Fibroblast of peridontal ligament (primary cell): ENCODE results near the gene KIF3A.

Source experiments
- DNase-seq: peaks from one replicate; pipeline ENCODE4 v3.0.0-alpha.2; 2010; ENCODE audit errors: extremely low read depth

KIF3A gene

DNA sequence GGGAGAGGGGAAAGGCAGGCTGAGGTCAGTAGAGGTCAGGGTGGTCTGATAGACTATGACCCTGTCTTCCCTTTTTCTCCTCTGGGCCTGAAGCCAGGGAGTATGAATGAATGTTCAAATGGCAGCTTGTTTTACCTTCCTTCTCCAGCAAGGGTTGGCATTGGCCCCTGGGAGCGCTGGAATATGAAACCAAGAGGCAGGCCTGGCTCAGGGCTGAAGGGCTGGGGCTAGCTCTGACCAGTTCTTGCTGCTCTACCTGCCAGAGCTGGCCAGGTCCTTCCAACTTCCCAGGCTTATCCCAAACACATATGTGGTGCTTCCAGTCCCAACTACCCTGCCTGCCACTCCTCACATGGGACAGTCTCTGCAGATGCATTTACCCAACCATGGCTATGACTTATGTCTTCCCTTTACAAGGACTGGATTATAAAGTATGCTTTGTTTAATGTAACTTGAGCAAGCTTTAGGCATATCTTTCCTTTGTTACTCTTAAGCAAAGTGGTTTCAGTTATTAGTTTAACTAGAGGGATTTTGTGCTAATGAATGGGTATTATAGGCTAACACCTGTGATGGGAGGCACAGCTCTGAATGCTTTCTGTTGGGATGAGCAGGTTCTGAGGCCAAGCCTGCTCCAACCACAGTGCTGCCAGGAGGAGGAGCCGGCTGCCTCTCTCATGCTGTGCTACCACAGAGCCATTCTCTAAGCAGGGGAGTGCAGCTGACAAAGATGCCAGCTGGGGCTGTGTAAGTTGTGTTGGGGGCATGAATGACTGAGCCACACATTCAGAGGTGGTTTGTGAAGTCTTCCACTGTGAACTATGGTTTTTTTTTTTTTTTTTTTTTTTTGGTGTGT is 16.0 kb upstream of the KIF3A start:
- DNase-seq = peak; percentile 20

DNA sequence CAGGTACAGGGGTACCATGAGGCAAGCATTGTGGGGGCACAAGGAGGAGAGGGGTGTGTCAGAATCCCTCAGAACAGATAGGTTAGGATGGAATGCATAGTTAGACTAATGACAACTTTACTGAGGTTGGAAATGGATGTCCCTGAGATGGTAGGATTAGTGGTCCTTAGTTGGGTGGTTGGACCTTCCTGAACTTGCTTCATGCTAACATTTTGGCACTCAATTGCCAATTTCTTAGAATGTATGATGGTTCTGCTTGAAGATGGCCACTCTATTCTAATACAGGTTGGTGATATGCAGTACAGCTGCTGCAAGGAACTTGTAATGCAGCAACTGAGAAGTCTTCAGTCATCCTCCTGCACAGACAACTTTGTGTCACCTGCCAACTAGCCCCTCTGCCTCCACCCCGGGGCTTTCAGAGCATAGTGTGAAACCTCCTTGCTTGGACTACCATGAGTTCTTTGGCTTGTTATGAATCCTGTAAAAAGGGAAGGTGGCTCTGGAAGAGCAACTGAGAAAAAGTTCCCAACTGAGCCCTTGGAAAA is 15.3 kb upstream of the KIF3A start:
- DNase-seq = no peak

DNA sequence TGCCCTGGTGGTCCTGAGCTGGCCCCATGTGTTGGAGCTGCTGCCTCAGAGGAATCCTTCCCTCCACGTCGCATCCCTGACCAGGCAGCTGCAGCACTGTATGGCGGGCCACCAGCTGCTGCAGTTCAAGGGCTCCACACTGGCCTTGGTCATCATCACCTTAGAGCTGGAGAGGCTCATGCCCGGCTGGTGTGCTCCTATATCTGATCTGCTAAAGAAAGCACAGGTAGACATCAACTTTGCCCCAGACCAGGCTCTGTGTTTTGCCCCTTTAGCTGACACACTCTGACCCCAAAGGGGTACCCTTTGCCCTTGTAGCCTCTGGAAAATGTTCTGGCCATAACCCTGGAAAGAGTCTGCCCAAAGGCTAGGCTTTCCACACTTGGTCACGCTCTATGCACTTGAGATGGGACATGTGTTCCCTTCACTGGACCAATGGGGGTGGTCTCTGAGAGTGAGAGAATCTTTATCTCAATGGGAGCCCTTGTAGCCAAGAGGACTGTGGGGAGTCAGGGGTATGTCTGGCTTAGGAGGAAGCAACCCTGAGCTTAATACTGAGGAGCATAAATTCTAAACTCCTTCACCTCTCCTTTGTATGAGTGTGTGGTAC is 14.7 kb upstream of the KIF3A start:
- DNase-seq = no peak

DNA sequence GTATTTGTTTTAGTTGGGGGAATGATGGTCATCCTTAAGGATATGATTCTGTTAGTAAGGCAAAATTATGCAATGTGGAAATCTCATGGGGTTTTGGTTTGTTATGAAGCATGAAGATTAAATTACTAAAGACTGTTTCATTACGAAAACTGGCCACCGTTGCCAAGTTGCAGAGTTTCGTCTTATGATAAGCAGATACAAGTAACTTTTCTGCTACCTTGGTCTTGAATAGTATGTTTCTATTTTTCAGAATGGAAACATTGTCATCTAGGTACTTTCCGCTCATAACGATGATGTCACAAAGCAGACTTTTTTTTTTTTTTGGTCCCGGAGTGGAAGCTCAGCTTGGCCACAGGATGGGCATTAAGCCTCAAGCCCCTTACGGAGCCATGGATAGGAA is 14.1 kb upstream of the KIF3A start:
- peak; percentile 100 for DNase-seq

DNA sequence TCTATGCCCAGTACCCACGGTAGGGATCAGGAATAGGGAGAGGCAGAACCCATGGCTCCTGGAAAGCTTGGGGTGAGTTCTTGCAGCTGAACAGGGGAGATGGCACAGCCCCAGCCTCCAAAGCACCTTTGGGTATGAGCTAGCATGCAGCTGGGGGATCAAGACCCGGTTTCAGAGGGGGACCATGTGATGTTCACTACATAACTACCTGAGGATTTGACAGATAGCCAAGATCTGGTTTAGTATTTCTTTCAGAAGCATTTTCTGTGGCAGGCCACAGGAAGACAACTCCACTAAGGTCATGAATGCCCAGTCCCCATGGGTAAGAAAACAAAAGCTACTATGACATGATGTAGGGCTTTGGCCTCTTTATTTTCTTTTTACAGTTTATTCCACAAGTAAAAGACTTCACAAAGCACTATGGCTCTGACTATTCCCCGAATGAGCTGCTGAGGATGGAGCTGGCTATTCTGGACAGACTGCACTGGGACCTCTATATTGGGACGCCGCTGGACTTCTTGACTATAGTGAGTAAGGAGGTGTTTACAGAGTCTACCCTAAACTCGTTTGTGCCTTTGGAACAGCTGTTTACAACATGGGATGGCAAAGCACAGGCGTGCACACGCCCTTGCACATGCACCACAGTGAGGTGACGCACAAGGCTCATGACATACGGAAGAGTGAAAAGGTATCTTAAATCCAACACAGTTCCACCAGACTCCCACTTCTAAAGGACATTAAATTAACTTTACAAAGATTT is 13.3 kb upstream of the KIF3A start:
- DNase-seq = no peak

DNA sequence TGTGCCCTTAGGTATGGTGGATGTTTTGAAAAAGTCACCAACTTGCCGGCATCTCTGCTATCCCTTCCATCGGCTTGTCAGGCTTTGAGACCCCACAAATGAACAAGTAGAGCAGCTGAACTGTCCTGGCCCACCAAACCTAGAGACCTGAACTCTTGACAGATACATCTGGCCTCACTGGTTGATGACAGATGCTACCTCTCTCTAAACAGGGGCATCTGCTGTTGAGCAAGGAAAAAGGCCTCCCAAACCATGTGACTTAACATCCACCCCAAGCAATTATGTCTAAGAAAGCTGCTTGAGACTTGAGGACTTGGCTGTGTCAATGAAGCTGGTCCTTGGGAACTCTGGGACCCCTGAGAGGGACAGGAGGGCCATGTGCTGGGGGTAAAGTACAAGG is 12.2 kb upstream of the KIF3A start:
- no peak for DNase-seq

DNA sequence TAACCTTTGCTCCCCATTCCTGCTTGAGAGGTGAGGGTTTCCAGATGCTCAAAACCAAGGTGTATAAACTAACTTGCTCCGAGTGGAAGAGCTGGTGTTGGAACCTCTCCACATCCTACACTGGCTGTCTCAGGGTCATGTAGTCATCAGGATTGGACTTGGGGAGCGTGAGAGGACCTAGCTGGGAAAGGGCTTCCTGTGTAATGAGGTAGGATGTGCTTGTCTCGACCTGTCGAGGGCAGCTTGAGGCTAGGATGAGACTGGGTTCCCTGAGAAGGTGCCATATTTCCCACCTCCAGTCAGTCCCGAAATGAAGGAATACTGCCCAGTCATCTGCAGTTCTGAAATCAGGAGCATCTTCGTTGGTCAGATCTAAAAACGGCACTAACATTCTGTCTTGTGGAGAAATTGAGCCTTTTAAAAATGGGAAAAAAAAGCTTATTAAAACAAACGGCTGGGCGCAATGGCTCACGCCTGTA is 11.2 kb upstream of the KIF3A start:
- DNase-seq = no peak

DNA sequence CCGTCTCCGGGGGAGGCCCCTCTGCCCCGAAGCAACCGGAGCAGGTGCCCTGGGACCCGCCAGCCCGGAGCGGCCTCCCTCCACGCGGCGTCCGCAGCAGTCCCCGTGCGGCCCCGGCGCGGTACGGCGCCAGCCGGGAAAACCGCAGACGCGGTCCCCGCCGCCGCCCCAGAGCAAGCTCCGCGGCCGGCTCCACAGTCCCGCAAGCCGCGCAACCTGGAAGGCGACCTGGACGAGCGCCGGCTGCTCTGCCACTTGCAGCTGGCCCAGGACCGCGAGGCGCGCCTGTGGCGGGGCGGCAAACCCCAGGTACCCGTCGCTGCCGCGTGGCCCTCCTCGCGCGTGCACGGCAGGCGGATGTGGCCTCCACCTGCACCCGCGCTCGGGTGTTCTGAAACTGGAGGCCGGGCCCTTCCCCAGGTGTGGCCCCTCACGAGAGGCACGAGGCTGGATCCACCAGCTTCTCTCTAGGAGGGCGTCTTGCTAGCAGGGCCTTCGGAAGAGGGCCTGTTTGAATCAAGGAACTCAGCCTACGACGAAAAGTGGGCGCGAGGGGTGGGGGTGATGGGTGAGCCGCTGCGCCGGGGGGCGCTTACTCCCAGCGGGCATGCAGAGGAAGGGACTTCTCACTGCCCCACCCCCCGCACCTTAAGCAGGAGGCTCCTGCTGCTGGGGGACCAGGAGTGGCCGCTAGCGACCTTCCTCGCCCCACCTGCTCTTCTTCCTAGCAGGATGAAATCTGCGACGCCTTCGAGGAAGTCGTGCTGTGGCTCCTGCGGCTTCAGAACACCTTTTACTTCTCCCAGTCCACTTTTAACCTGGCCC is 10.5 kb upstream of the KIF3A start:
- no peak for DNase-seq

DNA sequence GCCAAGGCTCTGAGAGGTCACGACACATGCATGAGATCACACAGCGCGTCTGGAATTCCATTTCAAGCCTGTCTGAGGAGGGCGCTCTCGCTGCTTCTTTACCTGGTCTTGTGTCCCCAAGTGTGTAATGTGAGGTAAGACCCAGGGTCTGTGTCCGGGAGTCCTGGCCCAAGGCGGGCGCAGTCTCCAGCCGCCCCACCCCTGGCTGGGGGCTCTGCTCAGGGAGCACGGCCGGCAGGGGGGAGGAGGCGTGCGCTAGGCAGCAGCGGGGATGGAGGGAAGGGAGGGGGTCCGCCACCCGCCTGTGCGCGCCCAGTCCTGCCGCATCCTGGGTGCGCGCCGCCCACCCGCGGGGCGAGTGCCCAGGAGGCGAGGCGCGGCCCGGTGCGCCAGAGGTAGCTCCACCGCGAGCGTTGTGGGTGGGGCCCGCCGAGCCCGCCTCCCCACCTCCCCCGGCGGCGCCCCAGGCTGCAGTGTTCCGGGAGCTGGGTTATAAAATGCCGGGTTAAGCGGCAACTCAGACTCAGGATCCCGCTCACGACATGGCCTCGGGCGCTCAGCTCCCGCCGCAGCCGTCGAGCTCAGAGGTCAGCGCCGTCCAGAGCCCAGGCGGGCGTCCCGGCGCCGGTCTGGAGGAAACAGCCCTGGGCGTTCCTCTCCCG is 9.7 kb upstream of the KIF3A start, which contains the start of gene CCNI2:
Gene CCNI2, plus strand, starts transcription at position 473 of the 662 bp plus-strand sequence. Its CDS starts 70 bp downstream, at position 543.
- no peak for DNase-seq

DNA sequence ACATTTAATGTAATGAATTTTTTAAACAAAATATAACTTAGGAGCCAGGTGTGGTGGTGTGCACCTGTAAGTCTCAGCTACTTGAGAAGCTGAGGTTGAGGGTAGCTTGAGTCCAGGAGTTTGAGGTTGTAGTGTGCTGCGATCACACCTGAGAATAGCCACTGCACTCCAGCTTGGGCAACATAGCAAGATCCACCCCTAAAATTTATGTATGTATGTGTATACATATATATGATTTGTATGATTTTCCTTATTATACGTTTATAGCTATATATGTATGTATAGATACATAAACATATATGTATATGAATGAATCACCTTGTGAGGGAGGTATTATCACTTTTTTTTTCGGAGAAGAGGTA is 9.2 kb upstream of the KIF3A start:
- DNase-seq = no peak

DNA sequence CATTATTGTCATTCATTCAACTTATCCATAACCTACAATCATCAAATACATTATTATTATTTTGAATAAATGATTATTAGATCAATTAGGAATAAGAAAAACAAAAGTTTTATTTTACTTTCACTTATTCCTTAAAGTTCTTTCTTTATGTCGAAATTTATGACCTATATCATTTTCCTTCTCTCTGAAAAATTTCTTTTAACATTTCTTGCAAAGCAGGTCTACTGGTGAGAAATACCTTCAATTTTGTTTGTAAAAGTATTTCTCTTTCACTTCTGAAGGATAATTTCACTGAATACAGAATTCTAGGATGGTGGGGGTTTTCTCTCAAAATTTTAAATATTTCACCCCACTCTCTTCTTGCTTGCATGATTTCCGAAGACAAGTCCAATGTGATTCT is 7.3 kb upstream of the KIF3A start:
- no peak for DNase-seq

DNA sequence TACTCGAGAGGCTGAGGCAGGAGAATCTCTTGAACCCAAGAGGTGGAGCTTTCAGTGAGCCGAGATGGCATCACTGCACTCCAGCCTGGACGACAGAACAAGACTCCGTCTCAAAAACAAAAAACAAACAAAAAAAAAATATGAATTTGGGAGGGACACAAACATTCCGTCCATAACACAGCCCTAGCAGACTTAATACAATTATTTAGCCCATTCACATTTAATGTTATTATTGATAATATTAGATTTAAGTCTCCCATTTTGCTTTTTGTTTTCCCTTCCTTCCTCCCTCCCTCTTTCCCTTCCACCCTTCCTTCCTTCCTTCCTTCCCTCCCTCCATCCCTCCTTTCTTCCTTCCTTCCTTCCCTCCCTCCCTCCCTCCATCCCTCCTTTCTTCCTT is 5.3 kb upstream of the KIF3A start:
- DNase-seq = no peak

DNA sequence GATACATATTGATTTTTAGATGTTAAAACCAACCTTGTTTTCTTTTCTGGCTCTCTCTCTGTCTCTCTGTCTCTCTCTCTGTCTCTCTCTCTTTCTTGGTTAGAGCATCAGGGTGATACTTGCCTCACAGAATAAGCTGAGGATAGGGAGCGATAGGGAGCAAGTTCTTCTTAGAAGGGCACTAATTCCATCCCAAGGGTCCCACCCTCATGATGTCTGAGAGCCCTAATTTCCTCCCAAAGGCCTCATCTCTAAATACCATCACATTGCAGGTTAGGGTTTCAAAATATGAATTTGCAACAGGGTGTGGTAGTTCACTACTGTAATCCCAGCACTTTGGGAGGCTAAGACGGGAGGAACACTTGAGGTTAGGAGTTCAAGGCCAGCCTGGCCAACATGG is 4.8 kb upstream of the KIF3A start:
- no peak for DNase-seq

DNA sequence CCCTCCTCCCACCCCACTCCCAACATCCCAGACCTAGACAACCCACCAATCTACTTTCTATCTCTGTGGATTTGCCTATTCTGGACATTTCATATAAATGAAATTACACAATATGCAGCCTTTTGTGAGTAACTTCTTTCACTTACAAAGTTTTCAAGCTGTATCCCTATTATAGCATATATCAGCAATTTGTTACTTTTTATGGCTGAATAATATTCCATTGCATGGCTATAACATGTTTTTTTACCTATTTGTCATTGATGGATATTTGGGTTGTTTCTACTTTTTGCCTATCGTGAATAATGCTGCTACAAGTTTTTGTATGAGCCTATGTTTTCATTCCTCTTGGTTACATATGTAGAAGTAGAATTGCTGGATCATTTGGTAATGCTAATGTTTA is 1.9 kb upstream of the KIF3A start:
- DNase-seq = no peak

DNA sequence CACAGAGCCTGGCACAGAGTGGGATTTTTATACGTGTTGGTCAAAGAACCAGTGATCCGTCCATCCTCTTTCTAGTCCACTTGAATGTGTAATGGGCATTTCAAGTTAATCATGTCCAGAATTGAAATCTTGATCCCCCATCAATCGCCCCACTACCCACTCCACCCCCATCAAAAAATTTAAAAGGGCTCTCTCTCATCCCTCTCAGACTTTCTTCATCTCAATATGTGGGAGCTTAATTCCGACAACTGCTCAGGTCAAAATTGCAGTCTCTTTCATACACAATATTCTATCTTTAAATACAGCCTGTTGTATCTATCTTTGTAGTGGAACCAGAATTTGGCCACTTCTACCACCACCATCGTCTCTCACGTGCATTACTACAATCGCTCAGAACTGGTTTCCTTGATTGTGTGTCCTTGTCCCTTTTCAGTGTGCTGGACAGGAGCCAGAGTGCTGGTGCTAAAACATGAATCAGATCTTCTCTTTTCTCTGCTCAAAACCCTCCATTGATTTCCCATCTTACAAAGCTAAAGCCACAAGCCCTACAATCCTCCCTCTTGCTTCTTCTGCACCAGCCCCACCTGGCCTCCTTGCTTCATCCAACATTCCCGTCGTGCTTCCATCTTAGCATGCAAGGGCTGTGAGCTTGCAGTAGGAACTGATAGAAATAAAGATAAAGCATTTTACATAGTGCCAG is 786 bp upstream of the KIF3A start:
- no peak for DNase-seq

DNA sequence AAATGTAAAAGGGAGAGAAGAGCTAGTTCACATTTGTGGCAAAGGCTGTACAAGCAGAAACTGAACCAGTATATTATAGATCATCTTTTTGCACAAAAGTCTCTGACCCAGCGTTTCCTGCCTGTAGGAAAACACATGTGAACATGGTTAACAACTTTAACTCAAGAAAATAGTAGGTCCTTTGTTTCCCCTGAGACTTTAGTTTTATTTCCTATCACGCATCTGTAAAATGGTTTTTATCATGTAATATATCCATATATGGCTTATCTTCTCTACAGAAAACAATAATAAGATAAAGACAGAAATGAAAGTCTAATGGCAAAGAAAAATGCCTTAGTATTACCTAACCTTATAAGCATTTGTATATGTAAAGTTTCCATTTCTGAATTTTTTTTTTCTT is 2.7 kb downstream of the KIF3A start:
- no peak for DNase-seq

DNA sequence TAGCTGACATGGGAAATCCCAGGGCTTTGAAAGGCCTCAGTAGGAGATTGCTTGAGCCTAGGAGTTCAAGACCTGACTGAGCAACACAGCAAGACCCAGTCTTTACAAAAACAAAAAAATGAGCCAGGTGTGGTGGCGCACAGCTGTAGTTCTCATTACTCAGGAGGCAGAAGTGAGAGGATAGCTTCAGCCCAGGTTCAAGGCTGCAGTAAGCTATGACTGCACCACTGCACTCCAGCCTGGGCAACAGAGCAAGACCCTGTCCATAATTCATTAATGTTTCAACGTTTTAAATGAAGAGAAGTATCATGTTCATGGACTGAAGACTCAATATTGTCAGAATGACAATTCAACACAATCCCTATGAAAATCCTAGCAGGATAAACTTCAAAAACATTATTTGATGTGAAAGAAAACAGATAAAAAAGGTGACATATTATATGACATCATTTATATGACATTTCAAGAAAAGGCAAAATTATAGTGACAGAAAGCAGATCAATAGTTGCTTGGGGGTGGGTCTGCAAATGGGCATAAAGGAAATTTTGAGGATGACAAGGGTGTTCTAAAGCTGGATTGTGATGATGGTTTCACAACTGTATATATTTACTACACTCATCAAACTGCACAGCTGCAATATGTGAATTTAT is 3.7 kb downstream of the KIF3A start:
- no peak for DNase-seq

DNA sequence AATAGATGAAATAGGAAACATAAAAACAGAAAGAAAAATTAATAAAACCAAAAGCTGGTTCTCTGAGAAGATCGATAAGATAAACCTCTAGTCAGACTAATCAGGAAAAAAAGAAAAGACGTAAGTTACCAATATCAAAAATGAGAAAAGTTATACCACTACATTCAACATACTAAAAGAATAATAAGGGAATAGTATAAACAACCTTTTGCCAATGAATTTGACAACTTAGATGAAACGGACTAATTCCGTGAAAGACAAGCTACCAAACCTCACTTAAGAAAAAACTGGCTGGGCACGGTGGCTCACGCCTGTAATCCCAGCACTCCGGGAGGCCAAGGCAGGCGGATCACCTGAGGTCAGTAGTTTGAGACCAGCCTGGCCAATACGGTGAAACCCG is 7.5 kb downstream of the KIF3A start:
- no peak for DNase-seq

DNA sequence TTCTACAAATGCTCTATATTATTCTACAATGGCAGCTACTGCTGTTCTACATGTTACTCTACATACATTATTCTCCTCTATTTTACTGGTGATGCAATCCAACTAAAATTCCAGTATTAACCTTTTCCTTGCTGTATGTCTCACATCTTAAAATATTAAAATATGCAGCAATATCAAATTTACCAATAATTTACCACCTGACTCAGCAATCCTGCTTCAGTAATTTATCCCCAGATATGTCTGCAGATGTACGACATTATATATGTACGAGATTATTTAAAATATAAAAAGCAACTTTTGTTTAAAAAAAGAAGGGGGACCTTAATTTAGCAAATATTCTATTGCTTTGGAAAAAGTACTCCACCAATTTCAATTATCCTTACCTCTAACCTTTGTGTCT is 11.6 kb downstream of the KIF3A start:
- no peak for DNase-seq
